AG10803 (cell line): ENCODE results near the gene HSPA6.
"Not testable (repeated sequence)": the region's sequence is repeated elsewhere in the genome, so short reads cannot be mapped to it uniquely, and the experiment has no call there.

Source experiments
- DNase-seq: peaks from one replicate; pipeline ENCODE4 v3.0.0; 2010; ENCODE audit warnings: low read depth
- H3K4me3 ChIP-seq: 2 replicates; pipeline ENCODE4 v1.5.1; 2011; ENCODE audit warnings: mild to moderate bottlenecking, low read length, control low read depth
- CTCF ChIP-seq: conservative IDR thresholded peaks from 2 replicates; pipeline ENCODE4 v1.5.1; 2011; ENCODE audit warnings: mild to moderate bottlenecking, low read length, control low read depth, inconsistent platforms

Gene HSPA6

DNA sequence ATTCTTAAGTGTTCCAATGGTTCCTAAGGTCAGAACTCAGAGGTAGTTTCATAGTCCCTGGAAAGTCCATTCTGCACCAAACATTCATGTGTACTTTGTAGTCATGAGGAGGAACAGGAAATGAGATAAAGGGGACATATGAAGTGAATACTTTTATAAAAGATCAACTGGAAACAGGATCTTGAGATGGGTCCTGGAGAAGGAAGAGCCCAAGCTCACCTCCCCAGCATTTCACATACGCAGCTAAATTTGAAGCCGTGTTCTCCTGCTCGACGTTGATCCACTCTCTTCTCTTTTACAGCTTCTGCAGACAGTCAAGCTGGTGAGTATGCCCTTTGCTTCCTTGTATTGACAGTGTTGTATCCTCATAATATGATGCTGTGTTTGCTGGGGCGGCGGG is 18.7 kb upstream of the HSPA6 start:
- DNase-seq = no peak
- no peak for TF ChIP-seq CTCF
- no peak overlapping the region for H3K4me3 ChIP-seq

DNA sequence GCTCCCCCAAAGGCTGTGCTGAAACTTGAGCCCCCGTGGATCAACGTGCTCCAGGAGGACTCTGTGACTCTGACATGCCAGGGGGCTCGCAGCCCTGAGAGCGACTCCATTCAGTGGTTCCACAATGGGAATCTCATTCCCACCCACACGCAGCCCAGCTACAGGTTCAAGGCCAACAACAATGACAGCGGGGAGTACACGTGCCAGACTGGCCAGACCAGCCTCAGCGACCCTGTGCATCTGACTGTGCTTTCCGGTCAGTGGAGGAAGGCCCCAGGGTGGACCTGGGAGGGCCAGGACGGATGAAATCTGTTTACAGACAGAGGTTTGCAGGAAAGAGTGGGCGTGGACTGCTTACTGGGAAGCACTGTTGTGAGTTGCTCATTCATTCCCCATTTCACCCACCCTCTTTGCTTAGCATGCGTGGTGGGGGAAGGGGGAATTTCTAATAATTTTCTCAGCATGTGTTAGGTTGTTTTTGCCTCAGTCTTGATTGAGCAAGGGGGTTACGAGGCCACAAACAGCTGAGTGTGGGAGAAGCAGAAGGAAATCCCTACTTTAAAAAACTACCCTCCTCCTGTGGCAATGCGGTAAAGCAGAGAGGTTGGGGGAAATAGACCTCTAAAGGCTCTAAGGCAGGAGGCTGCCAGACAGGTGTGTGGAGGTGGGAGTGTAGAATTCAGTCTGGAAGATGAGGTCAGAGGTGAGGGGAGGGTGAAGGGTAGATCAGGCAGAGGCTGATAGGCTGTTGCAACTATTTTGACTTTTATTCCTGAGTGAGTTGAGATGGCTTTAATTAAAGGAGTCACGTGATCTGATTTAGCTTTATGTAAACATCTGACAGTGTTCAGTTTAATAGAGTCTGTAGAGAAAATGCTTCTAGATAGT is 17.8 kb upstream of the HSPA6 start:
- no peak for TF ChIP-seq CTCF
- peak; percentile 43 for DNase-seq
- no peak overlapping the region for H3K4me3 ChIP-seq

- DNase-seq = no peak
- H3K4me3 ChIP-seq = no peak overlapping the region
- no peak for TF ChIP-seq CTCF
Observed at GRCh38 chr1:161510477-161510876, 13.9 kb upstream of the HSPA6 start.

DNA sequence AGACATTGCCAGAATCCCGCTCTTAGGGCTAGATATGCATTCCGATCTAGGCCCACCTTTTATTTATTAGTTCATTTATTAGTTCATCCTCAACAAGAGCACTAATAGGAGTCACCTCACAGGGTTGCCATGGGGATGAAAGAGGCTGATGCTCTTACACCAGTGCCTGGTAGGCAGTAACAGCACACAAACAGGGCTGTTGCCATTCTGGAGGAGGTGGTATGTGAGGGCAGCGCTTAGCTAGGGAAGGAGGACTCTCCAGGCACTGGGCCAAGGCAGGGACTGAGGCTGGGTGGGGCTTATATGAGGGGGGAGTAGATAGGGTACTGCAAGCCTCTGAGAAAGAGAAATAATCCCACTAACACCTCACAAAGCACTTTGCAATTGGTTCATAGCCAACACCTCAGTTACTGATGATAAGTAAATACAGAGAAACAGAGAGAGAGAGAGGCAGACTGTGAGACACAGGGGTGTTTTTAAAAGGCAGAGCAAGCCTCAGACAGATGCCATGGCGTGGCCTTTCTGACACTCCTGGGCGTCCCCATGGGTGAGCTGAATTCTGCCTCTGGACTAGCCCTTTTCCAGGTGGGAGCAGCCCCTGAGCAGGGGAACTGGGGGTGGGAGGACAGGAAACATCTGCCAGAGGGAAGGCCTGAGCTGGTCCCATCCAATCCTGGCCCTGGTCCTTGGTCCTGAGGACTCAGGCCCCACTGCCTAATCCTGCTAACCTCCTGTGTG is 13.2 kb upstream of the HSPA6 start:
- no peak for DNase-seq
- no peak for TF ChIP-seq CTCF
- no peak overlapping the region for H3K4me3 ChIP-seq

DNA sequence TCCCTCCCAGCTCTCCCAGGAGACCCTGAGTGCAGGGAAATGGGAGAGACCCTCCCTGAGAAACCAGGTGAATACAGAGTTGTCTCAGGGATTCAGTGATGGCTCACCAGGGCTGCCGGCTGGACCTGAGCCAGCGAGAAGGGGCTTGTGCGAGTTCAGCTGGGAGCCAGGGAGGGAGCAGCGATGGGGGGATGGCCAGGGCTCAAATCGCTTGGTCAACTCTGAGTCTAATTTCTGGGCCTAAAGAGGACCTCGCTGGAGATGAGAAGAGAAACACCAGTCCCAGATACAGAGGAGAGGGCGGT is 12.6 kb upstream of the HSPA6 start:
- H3K4me3 ChIP-seq = no peak overlapping the region
- no peak for DNase-seq
- no peak for TF ChIP-seq CTCF

- DNase-seq, H3K4me3 ChIP-seq: not testable (repeated sequence)
Observed at GRCh38 chr1:161512636-161513447, 11.5 kb upstream of the HSPA6 start.

- DNase-seq, H3K4me3 ChIP-seq: not testable (repeated sequence)
Observed at GRCh38 chr1:161513448-161513780, 10.9 kb upstream of the HSPA6 start.

GRCh38 chr1:161513953-161514352 is 10.4 kb upstream of the HSPA6 start:
- H3K4me3 ChIP-seq, DNase-seq: not testable (repeated sequence)

DNA sequence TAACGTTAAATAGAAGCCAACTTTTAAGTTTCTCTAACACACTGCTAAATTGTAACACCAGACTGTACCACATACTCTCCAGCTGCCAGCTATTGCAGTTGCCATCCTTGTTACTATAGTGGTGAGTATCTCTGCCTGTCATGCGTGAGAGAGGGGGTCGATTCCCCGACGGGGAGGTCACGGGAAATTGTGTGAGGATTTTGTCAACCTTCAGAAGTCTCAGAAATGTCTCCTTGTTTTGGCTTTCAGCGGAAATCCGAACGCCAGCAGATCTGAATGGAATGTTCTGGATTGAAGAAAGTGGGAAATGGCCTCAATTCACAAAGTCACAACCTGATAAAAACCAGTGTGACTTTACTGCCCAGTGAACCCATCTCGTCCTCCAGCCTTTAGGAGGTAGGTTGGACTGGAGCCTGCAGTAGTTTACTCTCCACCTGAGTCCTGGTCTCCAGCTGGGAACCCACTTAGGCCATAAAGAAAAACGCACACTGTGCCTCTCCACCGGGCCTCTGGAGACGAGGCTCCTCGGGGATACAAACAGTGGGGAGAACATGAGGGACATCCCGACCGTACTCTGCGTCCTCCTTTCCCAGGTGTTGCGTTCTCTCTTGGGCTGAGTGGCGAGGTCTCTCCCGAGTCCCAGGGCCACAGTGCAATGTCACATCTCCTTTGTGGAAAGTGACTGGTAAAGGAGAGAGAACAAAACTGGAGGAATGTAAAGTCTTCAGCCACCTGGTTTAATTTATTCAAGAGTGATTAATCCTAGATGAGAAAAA is 1.1 kb upstream of the HSPA6 start:
- not testable (repeated sequence) for H3K4me3 ChIP-seq, DNase-seq

- H3K4me3 ChIP-seq = peak overlapping the region; percentile 45
- not testable (repeated sequence) for DNase-seq
Observed at GRCh38 chr1:161524742-161525291, 477 bp downstream of the HSPA6 start.

DNA sequence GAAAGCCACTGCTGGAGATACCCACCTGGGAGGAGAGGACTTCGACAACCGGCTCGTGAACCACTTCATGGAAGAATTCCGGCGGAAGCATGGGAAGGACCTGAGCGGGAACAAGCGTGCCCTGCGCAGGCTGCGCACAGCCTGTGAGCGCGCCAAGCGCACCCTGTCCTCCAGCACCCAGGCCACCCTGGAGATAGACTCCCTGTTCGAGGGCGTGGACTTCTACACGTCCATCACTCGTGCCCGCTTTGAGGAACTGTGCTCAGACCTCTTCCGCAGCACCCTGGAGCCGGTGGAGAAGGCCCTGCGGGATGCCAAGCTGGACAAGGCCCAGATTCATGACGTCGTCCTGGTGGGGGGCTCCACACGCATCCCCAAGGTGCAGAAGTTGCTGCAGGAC is 981 bp downstream of the HSPA6 start:
- H3K4me3 ChIP-seq, DNase-seq: not testable (repeated sequence)

- not testable (repeated sequence) for H3K4me3 ChIP-seq, DNase-seq
Observed at GRCh38 chr1:161525918-161526317, 1.6 kb downstream of the HSPA6 start.
